ENCODE data around the gene VWA5B2. TPM values are rescaled to one million over a fixed set of nuclear protein-coding genes. Genes with fewer than 3 reads are reported as not detected.

The VWA5B2 gene
- total and polyA plus RNA-seq, 9 of the 15 experiments (the other 6 are each of a cell fraction or from before 2014, with no cell fraction given) = 0.04 TPM; not detected in 8

- TF ChIP-seq MAZ (CRISPR knock-in tag; conservative IDR thresholded peaks at IDR 0.05 in 1 of 2, IDR thresholded peaks at IDR 0.05 in 1 of 2) (peak; percentile 94 to 96), ATF3 (IDR thresholded peaks at IDR 0.05) (0 out of 2 replicates have a peak, but pooled peaks have one; percentile 16), ATF3 (CRISPR knock-in tag; conservative IDR thresholded peaks at IDR 0.05) (no peak), HMGN3 (IDR thresholded peaks at IDR 0.05; ENCODE audit: borderline replicate concordance, extremely low read depth, insufficient read length, low read depth, low read length) (peak; percentile 99), POLR2G (IDR thresholded peaks at IDR 0.05; ENCODE audit: low read depth, low read length) (peak; percentile 87; the same call in 1 of the 2 replicates), ZNF197 (CRISPR knock-in tag; IDR thresholded peaks at IDR 0.05; ENCODE audit: low read depth) (0 out of 2 replicates have a peak, but pooled peaks have one; percentile 41), ZBED1 (IDR thresholded peaks at IDR 0.05) (no peak), IRF9 (tag; IDR thresholded peaks at IDR 0.05) (0 out of 2 replicates have a peak, but pooled peaks have one; percentile 48), ESRRB (CRISPR knock-in tag; IDR thresholded peaks at IDR 0.05; ENCODE audit: borderline replicate concordance) (no peak), JUND (IDR thresholded peaks at IDR 0.05; ENCODE audit: borderline replicate concordance, low read depth, low read length) (peak; percentile 59), JUND (tag; IDR thresholded peaks at IDR 0.05; ENCODE audit: borderline replicate concordance, low read depth, low read length) (peak; percentile 55; the same call in 1 of the 3 replicates), GABPB1 (CRISPR knock-in tag; IDR thresholded peaks at IDR 0.05) (peak; percentile 74), REST (IDR thresholded peaks at IDR 0.05; ENCODE audit: borderline replicate concordance) (peak; percentile 54), REST (CRISPR knock-in tag; IDR thresholded peaks at IDR 0.05; ENCODE audit: low read depth) (0 out of 2 replicates have a peak, but pooled peaks have one; percentile 43), DMBX1 (CRISPR knock-in tag; IDR thresholded peaks at IDR 0.05; ENCODE audit: borderline replicate concordance) (peak; percentile 64; the same call in 1 of the 2 replicates)
Observed at GRCh38 chr3:184185461-184186183, 43.8 kb upstream of the VWA5B2 start (continued).

Measured in K562 (cell line).